Uterus (tissue), 4 donors: ENCODE data around the gene TRIM8. TPM values are rescaled to one million over a fixed set of nuclear protein-coding genes. Genes with fewer than 3 reads are reported as not detected.

Source experiments
- DNase-seq, 2 donors: peaks; one replicate each; pipeline ENCODE4 v3.0.0-alpha.2; 2019 to 2020
- H3K27ac ChIP-seq, 2 donors: fragments of 200-600 bp; sonication (generic); 1 replicate in 1 of 2; 2 replicates in 1 of 2; pipeline ENCODE4 v1.5.1; 2016 to 2018
- H3K27me3 ChIP-seq, 2 donors: fragments of 200-600 bp; sonication (generic); one replicate each; pipeline ENCODE4 v1.5.1; 2018 to 2019; ENCODE audit warnings: control low read depth in 1 of 2
- H3K36me3 ChIP-seq, 2 donors: fragments of 200-600 bp; sonication (generic); one replicate each; pipeline ENCODE4 v1.5.1; 2019; ENCODE audit warnings: control low read depth in 1 of 2
- H3K4me1 ChIP-seq, 2 donors: fragments of 200-600 bp; sonication (generic); one replicate each; pipeline ENCODE4 v1.5.1; 2018 to 2019; ENCODE audit warnings: control low read depth in 1 of 2
- H3K4me3 ChIP-seq, 2 donors: fragments of 200-600 bp; sonication (generic); 1 replicate in 1 of 2; 2 replicates in 1 of 2; pipeline ENCODE4 v1.5.1; 2018 to 2019; ENCODE audit warnings: mild to moderate bottlenecking in 1 of 2
- H3K9me3 ChIP-seq, 2 donors: fragments of 200-600 bp; sonication (generic); one replicate each; pipeline ENCODE4 v1.5.1; 2019; ENCODE audit warnings: control low read depth in 1 of 2
- POLR2A ChIP-seq, 2 donors: fragments of 450-650 bp; IDR thresholded peaks; one replicate each; pipeline ENCODE4 v1.6.1; 2016; ENCODE audit warnings: antibody characterized with exemption in 2 of 2, mild to moderate bottlenecking in 1 of 2, moderate library complexity in 1 of 2
- intact Hi-C: fragments of 100-400 bp; cut with DNase I; formaldehyde crosslinking; loops from one replicate; pipeline ENCODE4 v1.15.1; 2023; ENCODE audit warnings: low total_unique reads
- total RNA-seq, 4 donors: library from RNA; depleted of rRNA in 3 of 4; stranded (reverse); fragments of >200 nt in 3 of 4; gene quantifications; one replicate each; pipeline versions ENCODE4 v1.1.0 to v1.2.4, GENCODE V29; 2014 to 2023
- TF ChIP-seq, protein P1 (sequence below), 4 experiments: fragments of 200-600 bp in 2 of 4; fragments of 450-650 bp in 2 of 4; sonication (generic) in 2 of 4; IDR thresholded peaks; one replicate each; pipeline ENCODE4 v1.5.1; 2016 to 2019; ENCODE audit warnings: antibody characterized with exemption in 4 of 4, mild to moderate bottlenecking in 2 of 4, moderate library complexity in 1 of 4
- donor health status: DM: yes; HTN: yes; CAD: no.

Gene TRIM8
- total RNA-seq, 4 donors from 2014 or later: 71.2 to 119 (median 102) TPM

DNA sequence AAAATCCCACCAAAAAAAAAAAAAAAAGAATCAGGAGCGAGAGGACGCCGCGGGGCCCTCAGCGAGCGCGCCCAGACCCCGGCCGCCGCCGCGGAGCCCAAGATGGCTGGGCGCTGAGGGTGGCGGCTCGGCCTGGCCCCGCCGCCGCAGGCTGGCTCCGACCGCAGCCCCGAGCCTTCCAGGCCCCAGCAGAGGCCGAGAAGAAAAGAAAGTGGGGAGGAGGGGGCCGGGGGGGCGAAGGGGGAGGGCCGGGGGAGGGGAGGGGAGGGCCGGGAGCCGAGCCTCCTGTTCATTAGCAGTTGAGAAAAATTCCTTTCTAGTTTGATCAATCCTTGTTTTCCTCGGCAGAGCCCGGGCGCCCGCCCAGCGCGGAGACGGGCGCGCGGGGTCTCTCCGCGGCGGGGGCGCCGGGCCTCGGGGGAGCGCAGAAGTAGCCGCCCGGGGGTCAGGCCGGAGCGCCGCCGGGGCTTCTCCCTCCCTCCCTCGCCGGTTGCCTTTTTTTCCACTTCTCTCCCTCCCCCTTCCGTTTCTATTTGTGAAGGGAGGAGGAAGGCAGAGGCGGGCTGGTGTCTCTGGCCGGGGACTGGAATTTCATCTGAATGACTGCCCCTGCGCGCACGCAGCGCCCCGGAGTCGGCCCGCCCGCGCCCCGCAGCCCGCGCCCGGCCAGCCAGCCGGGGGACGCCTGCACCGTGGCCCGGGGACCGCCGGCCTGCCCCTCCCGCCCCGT, 778 bp upstream of the TRIM8 start:
- peak overlapping the region; percentile 54 to 81 for H3K4me3 ChIP-seq
- H3K27ac ChIP-seq: peak overlapping the region; percentile 97 to 100
- H3K4me1 ChIP-seq: peaks cover 0 to 17% of the 10 kb centered on the region in 2 donors
- H3K36me3 ChIP-seq: no peaks in the 10 kb centered on the region
- peak; percentile 68 to 69 for DNase-seq
- peak; percentile 13 to 72 for TF ChIP-seq POLR2A (IDR thresholded peaks at IDR 0.05)
- TF ChIP-seq, protein P1, sequence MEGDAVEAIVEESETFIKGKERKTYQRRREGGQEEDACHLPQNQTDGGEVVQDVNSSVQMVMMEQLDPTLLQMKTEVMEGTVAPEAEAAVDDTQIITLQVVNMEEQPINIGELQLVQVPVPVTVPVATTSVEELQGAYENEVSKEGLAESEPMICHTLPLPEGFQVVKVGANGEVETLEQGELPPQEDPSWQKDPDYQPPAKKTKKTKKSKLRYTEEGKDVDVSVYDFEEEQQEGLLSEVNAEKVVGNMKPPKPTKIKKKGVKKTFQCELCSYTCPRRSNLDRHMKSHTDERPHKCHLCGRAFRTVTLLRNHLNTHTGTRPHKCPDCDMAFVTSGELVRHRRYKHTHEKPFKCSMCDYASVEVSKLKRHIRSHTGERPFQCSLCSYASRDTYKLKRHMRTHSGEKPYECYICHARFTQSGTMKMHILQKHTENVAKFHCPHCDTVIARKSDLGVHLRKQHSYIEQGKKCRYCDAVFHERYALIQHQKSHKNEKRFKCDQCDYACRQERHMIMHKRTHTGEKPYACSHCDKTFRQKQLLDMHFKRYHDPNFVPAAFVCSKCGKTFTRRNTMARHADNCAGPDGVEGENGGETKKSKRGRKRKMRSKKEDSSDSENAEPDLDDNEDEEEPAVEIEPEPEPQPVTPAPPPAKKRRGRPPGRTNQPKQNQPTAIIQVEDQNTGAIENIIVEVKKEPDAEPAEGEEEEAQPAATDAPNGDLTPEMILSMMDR (IDR thresholded peaks at IDR 0.05): peak in 1 of 4 experiments; percentile 3
- no peaks in the 10 kb centered on the region for H3K9me3 ChIP-seq
- intact Hi-C loops: no loop called here
- H3K27me3 ChIP-seq: no peaks in the 10 kb centered on the region

DNA sequence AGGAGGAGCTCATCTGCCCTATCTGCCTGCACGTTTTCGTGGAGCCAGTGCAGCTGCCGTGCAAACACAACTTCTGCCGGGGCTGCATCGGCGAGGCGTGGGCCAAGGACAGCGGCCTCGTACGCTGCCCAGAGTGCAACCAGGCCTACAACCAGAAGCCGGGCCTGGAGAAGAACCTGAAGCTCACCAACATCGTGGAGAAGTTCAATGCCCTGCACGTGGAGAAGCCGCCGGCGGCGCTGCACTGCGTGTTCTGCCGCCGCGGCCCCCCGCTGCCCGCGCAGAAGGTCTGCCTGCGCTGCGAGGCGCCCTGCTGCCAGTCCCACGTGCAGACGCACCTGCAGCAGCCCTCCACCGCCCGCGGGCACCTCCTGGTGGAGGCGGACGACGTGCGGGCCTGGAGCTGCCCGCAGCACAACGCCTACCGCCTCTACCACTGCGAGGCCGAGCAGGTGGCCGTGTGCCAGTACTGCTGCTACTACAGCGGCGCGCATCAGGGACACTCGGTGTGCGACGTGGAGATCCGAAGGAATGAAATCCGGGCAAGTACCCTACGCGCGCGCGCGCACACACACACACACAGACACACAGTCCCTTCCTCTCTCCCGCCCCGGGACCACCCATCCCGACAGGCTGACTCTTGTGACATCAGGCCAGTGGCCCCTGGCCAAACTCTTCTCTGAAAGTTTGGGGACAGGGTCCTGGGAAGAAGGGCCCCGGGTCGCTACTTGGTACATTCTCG, 538 bp downstream of the TRIM8 start:
- DNase-seq: peak; percentile 78 to 80
- H3K4me3 ChIP-seq: peak overlapping the region; percentile 54 to 81
- TF ChIP-seq, protein P1 (IDR thresholded peaks at IDR 0.05): peak; percentile 35 to 65 (median 60)
- no peak for TF ChIP-seq POLR2A (IDR thresholded peaks at IDR 0.05)
- peaks cover 0 to 28% of the 10 kb centered on the region in 2 donors for H3K4me1 ChIP-seq
- H3K27me3 ChIP-seq: no peaks in the 10 kb centered on the region
- H3K9me3 ChIP-seq: no peaks in the 10 kb centered on the region
- H3K36me3 ChIP-seq: no peaks in the 10 kb centered on the region
- peak overlapping the region; percentile 97 to 100 for H3K27ac ChIP-seq
- intact Hi-C loops: no loop called here

DNA sequence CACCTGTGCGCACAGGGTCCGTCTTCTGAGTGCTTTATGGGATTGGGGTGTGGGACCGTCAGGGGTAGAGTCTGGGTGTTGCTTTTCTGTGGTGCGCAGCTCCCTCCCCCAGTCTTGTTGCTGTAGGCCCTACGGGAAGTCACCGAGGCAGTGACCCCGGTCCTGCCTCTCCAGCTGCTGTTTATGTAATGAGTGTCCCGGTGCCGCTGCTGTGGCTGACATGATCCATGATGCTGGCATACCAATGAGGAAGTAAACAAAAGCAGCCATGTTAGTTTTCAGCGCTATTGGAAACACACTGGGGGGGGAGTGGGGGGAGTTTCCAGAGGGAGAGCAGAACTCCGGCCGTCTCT, 1.1 kb downstream of the TRIM8 start:
- intact Hi-C loops: no loop called here
- Histone ChIP-seq H3K36me3 (no peaks in the 10 kb centered on the region), H3K27me3 (no peaks in the 10 kb centered on the region), H3K9me3 (no peaks in the 10 kb centered on the region), H3K27ac (peak overlapping the region; percentile 97 to 100), H3K4me1 (peaks cover 0 to 30% of the 10 kb centered on the region in 2 donors), H3K4me3 (peak overlapping the region; percentile 54 to 81)
- peak in 1 of 2 donors; percentile 76 for DNase-seq
- TF ChIP-seq, protein P1 (IDR thresholded peaks at IDR 0.05): no peak
- TF ChIP-seq POLR2A (IDR thresholded peaks at IDR 0.05): no peak

DNA sequence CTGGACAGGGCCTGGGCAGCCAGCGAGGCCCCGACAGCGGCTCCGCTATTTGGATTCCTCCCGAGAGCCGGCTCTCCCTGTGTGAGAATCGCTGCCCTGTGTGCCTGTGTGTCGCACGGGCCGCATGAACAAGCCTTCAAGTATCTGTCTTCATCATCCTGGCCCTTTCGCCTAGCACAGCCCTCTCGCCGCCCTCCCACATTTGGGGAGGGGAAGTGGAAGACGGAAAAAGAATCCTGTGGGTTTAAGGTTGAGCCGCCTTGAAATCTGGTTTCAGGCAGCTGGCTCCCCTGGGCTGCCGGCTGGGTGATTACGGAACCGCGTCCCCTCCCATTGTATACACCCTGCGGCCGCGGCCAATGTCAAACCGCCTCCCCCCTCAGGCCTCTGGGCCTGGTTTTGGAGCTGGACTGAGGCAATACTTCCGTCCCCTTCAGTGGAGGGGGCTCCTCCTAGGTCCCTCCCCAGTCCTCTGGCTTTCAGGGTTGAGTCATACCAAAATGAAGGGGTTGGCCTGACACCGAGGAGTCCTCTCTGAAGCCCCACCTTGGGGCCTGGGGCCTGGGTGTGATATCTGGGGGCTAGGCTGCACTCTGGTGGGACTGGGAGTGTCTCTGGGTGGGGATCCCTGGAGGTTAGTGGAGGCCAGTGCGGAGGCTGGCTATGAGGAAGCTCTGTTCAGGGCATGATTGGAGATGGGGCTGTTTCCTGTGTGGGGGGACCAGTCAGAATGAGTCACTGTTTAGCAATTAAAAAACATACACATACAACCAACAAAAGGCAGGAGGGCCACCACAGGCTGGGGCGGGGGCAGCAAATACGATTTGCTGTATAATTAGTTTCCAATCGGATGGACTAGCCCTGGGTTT, 1.7 kb downstream of the TRIM8 start:
- Histone ChIP-seq H3K4me3 (peak overlapping the region; percentile 54 to 81), H3K27me3 (no peaks in the 10 kb centered on the region), H3K4me1 (peaks cover 0 to 36% of the 10 kb centered on the region in 2 donors), H3K9me3 (no peaks in the 10 kb centered on the region), H3K36me3 (no peaks in the 10 kb centered on the region), H3K27ac (peak overlapping the region; percentile 97 to 100)
- peak; percentile 25 to 67 for TF ChIP-seq POLR2A (IDR thresholded peaks at IDR 0.05)
- TF ChIP-seq, protein P1 (IDR thresholded peaks at IDR 0.05): no peak
- intact Hi-C loops: no loop called here
- peak; percentile 90 to 92 for DNase-seq
